Osteocyte (in vitro differentiated cells): ENCODE data around the gene PCDHGC5. TPM values are rescaled to one million over a fixed set of nuclear protein-coding genes. Genes with fewer than 3 reads are reported as not detected.

Source experiments
- DNase-seq: peaks from one replicate; pipeline ENCODE4 v3.0.0; 2021; ENCODE audit warnings: mixed read lengths; ENCODE audit not compliant: unreplicated experiment; ENCODE audit errors: extremely low spot score
- H3K27ac Mint-ChIP-seq: one replicate; pipeline ENCODE4 v1.8.0; 2021; ENCODE audit warnings: mild to moderate bottlenecking, mixed read lengths; ENCODE audit not compliant: unreplicated experiment
- H3K27me3 Mint-ChIP-seq: one replicate; pipeline ENCODE4 v1.8.0; 2021; ENCODE audit warnings: mixed read lengths; ENCODE audit not compliant: unreplicated experiment
- H3K36me3 Mint-ChIP-seq: one replicate; pipeline ENCODE4 v1.8.0; 2021; ENCODE audit warnings: mixed read lengths; ENCODE audit not compliant: unreplicated experiment
- H3K4me1 Mint-ChIP-seq: one replicate; pipeline ENCODE4 v1.8.0; 2021; ENCODE audit warnings: mixed read lengths; ENCODE audit not compliant: unreplicated experiment
- H3K4me3 Mint-ChIP-seq: one replicate; pipeline ENCODE4 v1.8.0; 2021; ENCODE audit warnings: mild to moderate bottlenecking, moderate library complexity, mixed read lengths; ENCODE audit not compliant: unreplicated experiment
- H3K9me3 Mint-ChIP-seq: one replicate; pipeline ENCODE4 v1.8.0; 2021; ENCODE audit warnings: mixed read lengths; ENCODE audit not compliant: unreplicated experiment
- CTCF ChIP-seq: fragments of 200-600 bp; sonication (generic); IDR thresholded peaks from 2 replicates; pipeline ENCODE4 v1.5.0; 2021; ENCODE audit warnings: antibody characterized with exemption, mild to moderate bottlenecking, moderate library complexity
- total RNA-seq: library from RNA; stranded (reverse); gene quantifications from 2 replicates; pipeline ENCODE4 v1.2.1, GENCODE V29; 2021

The PCDHGC5 gene
- total RNA-seq, 1 donor from 2014 or later, result 1.4 TPM

DNA sequence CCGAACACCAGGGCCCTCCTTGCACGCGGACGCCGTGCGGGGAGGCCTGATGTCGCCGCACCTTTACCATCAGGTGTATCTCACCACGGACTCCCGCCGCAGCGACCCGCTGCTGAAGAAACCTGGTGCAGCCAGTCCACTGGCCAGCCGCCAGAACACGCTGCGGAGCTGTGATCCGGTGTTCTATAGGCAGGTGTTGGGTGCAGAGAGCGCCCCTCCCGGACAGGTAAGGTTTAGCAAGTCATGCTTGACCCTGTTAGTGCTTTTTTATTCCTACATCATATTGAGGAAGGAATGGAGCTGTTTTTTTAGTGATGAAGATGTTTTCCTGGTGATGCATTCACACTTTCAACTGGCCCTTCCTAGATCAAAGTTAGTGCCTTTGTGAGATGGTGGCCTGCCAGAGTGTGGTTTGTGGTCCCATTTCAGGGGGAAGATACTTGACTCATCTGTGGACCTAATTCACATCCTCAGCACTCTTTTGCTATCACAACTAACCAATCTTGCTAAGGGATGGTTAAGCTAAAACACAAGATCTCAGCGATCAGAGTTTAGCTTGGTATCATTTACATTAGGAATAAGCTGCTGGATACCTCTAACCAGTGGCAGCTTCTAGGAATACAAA is 10.4 kb upstream of the PCDHGC5 start:
- no peaks in the 10 kb centered on the region for H3K9me3 Mint-ChIP-seq

GRCh38 chr5:141479776-141480175 is 9.1 kb upstream of the PCDHGC5 start:
- DNase-seq, result no peak
- Mint-ChIP-seq H3K27ac (no peak overlapping the region), H3K27me3 (no peaks in the 10 kb centered on the region), H3K36me3 (peaks cover 27% of the 10 kb centered on the region), H3K9me3 (no peaks in the 10 kb centered on the region), H3K4me3 (no peak overlapping the region), H3K4me1 (peaks cover 65% of the 10 kb centered on the region)
- no peak for TF ChIP-seq CTCF

More for the DNA sequence above, 10.4 kb upstream of the PCDHGC5 start:
- Mint-ChIP-seq H3K27me3 (no peaks in the 10 kb centered on the region), H3K4me1 (peaks cover 55% of the 10 kb centered on the region), H3K36me3 (peaks cover 27% of the 10 kb centered on the region), H3K27ac (no peak overlapping the region), H3K4me3 (peak overlapping the region; percentile 97)
- no peak for TF ChIP-seq CTCF
- DNase-seq, result no peak

DNA sequence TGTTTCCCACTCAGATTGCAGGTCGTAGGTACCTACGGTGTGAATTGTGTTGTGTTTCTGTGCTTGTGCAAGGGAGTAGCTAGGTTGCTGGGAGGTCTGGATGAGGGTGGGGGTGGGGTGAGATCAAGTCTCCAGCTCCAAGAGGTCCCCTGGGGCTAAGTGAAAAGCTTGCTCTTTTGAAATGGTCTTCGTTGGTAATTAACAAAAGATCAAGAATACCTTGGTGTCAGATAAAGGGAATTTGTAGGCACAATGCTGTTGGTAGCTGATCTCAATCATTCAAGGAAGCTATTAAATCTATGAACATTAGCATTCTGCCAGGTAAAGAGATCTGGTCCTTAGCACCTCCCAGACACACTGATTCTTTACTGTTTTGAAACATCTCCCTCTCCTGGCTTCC is 5.0 kb upstream of the PCDHGC5 start:
- Mint-ChIP-seq H3K27me3 (no peaks in the 10 kb centered on the region), H3K4me1 (peaks cover 36% of the 10 kb centered on the region), H3K36me3 (peaks cover 22% of the 10 kb centered on the region), H3K9me3 (no peaks in the 10 kb centered on the region), H3K4me3 (peak overlapping the region; percentile 72), H3K27ac (peak overlapping the region; percentile 6)
- no peak for DNase-seq
- TF ChIP-seq CTCF, result no peak

GRCh38 chr5:141484310-141484640 is 4.6 kb upstream of the PCDHGC5 start:
- peak overlapping the region; percentile 72 for H3K4me3 Mint-ChIP-seq
- H3K4me1 Mint-ChIP-seq, result peaks cover 39% of the 10 kb centered on the region
- no peak for DNase-seq
- TF ChIP-seq CTCF, result no peak
- peaks cover 25% of the 10 kb centered on the region for H3K36me3 Mint-ChIP-seq
- no peaks in the 10 kb centered on the region for H3K9me3 Mint-ChIP-seq
- H3K27ac Mint-ChIP-seq, result peak overlapping the region; percentile 6
- H3K27me3 Mint-ChIP-seq, result no peaks in the 10 kb centered on the region

GRCh38 chr5:141484641-141485311 is 4.1 kb upstream of the PCDHGC5 start, which contains the start of gene PCDHGC4:
PCDHGC4 (plus strand) TSS chr5:141485030; CDS start chr5:141485174, 144 bp downstream.
- peaks cover 37% of the 10 kb centered on the region for H3K4me1 Mint-ChIP-seq
- no peak for DNase-seq
- H3K9me3 Mint-ChIP-seq, result no peaks in the 10 kb centered on the region
- peak within 1 kb of the TSS; percentile 72 for H3K4me3 Mint-ChIP-seq
- no peak for TF ChIP-seq CTCF
- peak within 1 kb of the TSS; percentile 6 for H3K27ac Mint-ChIP-seq
- H3K27me3 Mint-ChIP-seq, result no peaks in the 10 kb centered on the region
- peaks cover 29% of the 10 kb centered on the region for H3K36me3 Mint-ChIP-seq
